Endodermal cell (in vitro differentiated cells): ENCODE data around the gene CALCOCO2. TPM values are rescaled to one million over a fixed set of nuclear protein-coding genes. Genes with fewer than 3 reads are reported as not detected.

Experiments
- DNase-seq: peaks from one replicate; pipeline ENCODE4 v3.0.0-alpha.2; 2017
- H3K27ac ChIP-seq: 2 replicates; pipeline ENCODE4 v1.5.1; 2013; ENCODE audit warnings: mild to moderate bottlenecking, low read depth, low read length, moderate library complexity
- H3K27me3 ChIP-seq: 2 replicates; pipeline ENCODE4 v1.6.1; 2013; ENCODE audit warnings: mild to moderate bottlenecking, low read length, moderate library complexity; ENCODE audit not compliant: insufficient read depth, control insufficient read depth, poor library complexity, severe bottlenecking
- H3K36me3 ChIP-seq: 2 replicates; pipeline ENCODE4 v1.7.0; 2013; ENCODE audit warnings: mild to moderate bottlenecking, low read length, moderate library complexity; ENCODE audit not compliant: control insufficient read depth, insufficient read depth
- H3K4me1 ChIP-seq: one replicate; pipeline ENCODE4 v1.7.0; 2013; ENCODE audit warnings: low read length; ENCODE audit not compliant: control insufficient read depth, insufficient read depth
- H3K4me3 ChIP-seq: 2 replicates; pipeline ENCODE4 v1.5.1; 2013; ENCODE audit warnings: mild to moderate bottlenecking, low read length, moderate library complexity
- H3K9ac ChIP-seq: 2 replicates; pipeline ENCODE4 v1.6.1; 2013; ENCODE audit warnings: mild to moderate bottlenecking, low read length, moderate library complexity; ENCODE audit not compliant: poor library complexity, severe bottlenecking; ENCODE audit errors: extremely low read depth
- H3K9me3 ChIP-seq: 2 replicates; pipeline ENCODE4 v1.6.1; 2013; ENCODE audit warnings: mild to moderate bottlenecking, low read length, moderate library complexity; ENCODE audit not compliant: control insufficient read depth
- H3K27ac Mint-ChIP-seq: 2 replicates; pipeline ENCODE4 v1.8.0; 2020; ENCODE audit warnings: mixed read lengths
- H3K27me3 Mint-ChIP-seq: 2 replicates; pipeline ENCODE4 v1.8.0; 2021; ENCODE audit warnings: mild to moderate bottlenecking, mixed read lengths; ENCODE audit not compliant: insufficient read depth
- H3K36me3 Mint-ChIP-seq: 2 replicates; pipeline ENCODE4 v1.8.0; 2020; ENCODE audit warnings: low read depth, mixed read lengths
- H3K4me1 Mint-ChIP-seq: 2 replicates; pipeline ENCODE4 v1.8.0; 2020; ENCODE audit warnings: mixed read lengths
- H3K4me3 Mint-ChIP-seq: 2 replicates; pipeline ENCODE4 v1.8.0; 2020; ENCODE audit warnings: mild to moderate bottlenecking, moderate library complexity, mixed read lengths
- H3K9me3 Mint-ChIP-seq: 2 replicates; pipeline ENCODE4 v1.8.0; 2020; ENCODE audit warnings: mild to moderate bottlenecking, mixed read lengths
- CTCF ChIP-seq: fragments of 200-600 bp; sonication (generic); conservative IDR thresholded peaks from 2 replicates; pipeline ENCODE4 v1.5.0; 2021; ENCODE audit warnings: antibody characterized with exemption, mild to moderate bottlenecking
- WGBS, 2 experiments: methylation state at CpG; one replicate each; pipeline versions ENCODE4 v1.1.5 to v1.1.7; 2013; ENCODE audit warnings: missing lambda C conversion rate in 2 of 2, mixed read lengths in 1 of 2; ENCODE audit not compliant: insufficient coverage in 1 of 2, insufficient read length in 1 of 2; 5-methylcytosine and 5-hydroxymethylcytosine counted together
- total RNA-seq, 2 donors: library from RNA; stranded (reverse); fragmentation: NEBNext Ultra II Directional in 1 of 2; extraction: Animal tissue kit (Norgen Biotek cat#: 25700) in 1 of 2; gene quantifications; 2 replicates in 1 of 2; 3 replicates in 1 of 2; pipeline ENCODE4 v1.2.1, GENCODE V29; 2021

The CALCOCO2 gene
- total RNA-seq, 2 donors from 2014 or later = 38.4 to 45.2 TPM

GRCh38 chr17:48893646-48894508 lies 63.0 kb downstream of the CALCOCO2 start:
- DNase-seq = no peak
- H3K4me1 Mint-ChIP-seq = peaks cover 10% of the 10 kb centered on the region
- no peaks in the 10 kb centered on the region for H3K27me3 Mint-ChIP-seq
- peak overlapping the region; percentile 92 for H3K27ac Mint-ChIP-seq
- WGBS, 2 experiments = 50 to 68% methylated on average over 2 to 5 of the region's 5 CpGs
- peaks cover 29% of the 10 kb centered on the region for H3K36me3 Mint-ChIP-seq
- H3K27me3 ChIP-seq = no peaks in the 10 kb centered on the region
- H3K9me3 Mint-ChIP-seq = no peaks in the 10 kb centered on the region
- H3K9me3 ChIP-seq = no peaks in the 10 kb centered on the region
- TF ChIP-seq CTCF = no peak
- H3K27ac ChIP-seq = no peak overlapping the region
- H3K36me3 ChIP-seq = peaks cover 32% of the 10 kb centered on the region
- peak overlapping the region; percentile 94 for H3K4me3 ChIP-seq
- peaks cover 7% of the 10 kb centered on the region for H3K4me1 ChIP-seq
- H3K9ac ChIP-seq = peak overlapping the region; percentile 73
- peak overlapping the region; percentile 78 for H3K4me3 Mint-ChIP-seq

DNA sequence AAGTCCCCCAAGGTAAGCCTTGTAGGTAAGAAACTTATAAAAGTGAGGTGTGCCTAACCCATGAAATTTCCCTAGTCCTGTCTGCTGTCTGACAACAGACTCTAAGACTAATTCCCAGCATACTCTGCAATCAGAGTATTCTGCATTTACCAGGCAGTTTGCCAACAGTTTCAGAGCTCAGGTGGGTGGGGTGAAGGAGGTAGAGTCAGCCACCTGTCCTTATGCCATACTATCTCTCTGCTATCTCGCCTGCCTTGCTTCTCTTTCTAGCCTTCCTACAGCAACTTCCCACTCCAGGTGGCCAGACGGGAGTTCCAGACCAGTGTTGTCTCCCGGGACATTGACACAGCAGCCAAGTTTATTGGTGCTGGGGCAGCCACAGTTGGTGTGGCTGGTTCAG lies 64.1 kb downstream of the CALCOCO2 start:
- Histone ChIP-seq H3K4me3 (no peak overlapping the region), H3K27ac (no peak overlapping the region), H3K9ac (no peak overlapping the region), H3K4me1 (peaks cover 7% of the 10 kb centered on the region), H3K9me3 (no peaks in the 10 kb centered on the region), H3K27me3 (no peaks in the 10 kb centered on the region), H3K36me3 (peaks cover 32% of the 10 kb centered on the region)
- no peak for TF ChIP-seq CTCF
- no peak for DNase-seq
- 93% methylated on average over 3 of the region's 3 CpGs for WGBS, 2 experiments
- peaks cover 10% of the 10 kb centered on the region for H3K4me1 Mint-ChIP-seq
- H3K27me3 Mint-ChIP-seq = no peaks in the 10 kb centered on the region
- no peak overlapping the region for H3K4me3 Mint-ChIP-seq
- no peak overlapping the region for H3K27ac Mint-ChIP-seq
- H3K9me3 Mint-ChIP-seq = no peaks in the 10 kb centered on the region
- peaks cover 29% of the 10 kb centered on the region for H3K36me3 Mint-ChIP-seq

- peak; percentile 47 for DNase-seq
- Histone ChIP-seq H3K27me3 (no peaks in the 10 kb centered on the region), H3K4me3 (no peak overlapping the region), H3K27ac (no peak overlapping the region), H3K36me3 (peaks cover 16% of the 10 kb centered on the region), H3K4me1 (peaks cover 3% of the 10 kb centered on the region), H3K9me3 (no peaks in the 10 kb centered on the region), H3K9ac (no peak overlapping the region)
- no peaks in the 10 kb centered on the region for H3K4me1 Mint-ChIP-seq
- 77% methylated on average over 1 of the region's 1 CpG; no CpG with 5 or more reads in 1 of the 2 experiments for WGBS, 2 experiments
- H3K27ac Mint-ChIP-seq = no peak overlapping the region
- H3K4me3 Mint-ChIP-seq = no peak overlapping the region
- no peaks in the 10 kb centered on the region for H3K9me3 Mint-ChIP-seq
- no peak for TF ChIP-seq CTCF
- no peaks in the 10 kb centered on the region for H3K27me3 Mint-ChIP-seq
- peaks cover 17% of the 10 kb centered on the region for H3K36me3 Mint-ChIP-seq
Observed at GRCh38 chr17:48901241-48901640, 70.4 kb downstream of the CALCOCO2 start.
